CD1c-positive myeloid dendritic cell (primary cell): ENCODE results near the gene MOB3B.
A peak's percentile ranks its signal among the peaks of the same experiment; 100 is the strongest.

Experiments used
- DNase-seq: peaks from one replicate; pipeline ENCODE4 v3.0.0-alpha.2; 2016; ENCODE audit errors: extremely low spot score

MOB3B gene

GRCh38 chr9:27541740-27542139, 12.1 kb upstream of the MOB3B start:
- no peak for DNase-seq

- DNase-seq = no peak
Observed at GRCh38 chr9:27540502-27540901, 10.9 kb upstream of the MOB3B start.

GRCh38 chr9:27539479-27540441, 10.1 kb upstream of the MOB3B start:
- peak; percentile 50 for DNase-seq

- no peak for DNase-seq
Observed at GRCh38 chr9:27538647-27539046, 9.0 kb upstream of the MOB3B start.

- no peak for DNase-seq
Observed at GRCh38 chr9:27537756-27538155, 8.1 kb upstream of the MOB3B start.

- DNase-seq = no peak
Observed at GRCh38 chr9:27537027-27537435, 7.4 kb upstream of the MOB3B start.

- DNase-seq = no peak
Observed at GRCh38 chr9:27536168-27536567, 6.6 kb upstream of the MOB3B start.

- no peak for DNase-seq
Observed at GRCh38 chr9:27535701-27536118, 6.1 kb upstream of the MOB3B start.

GRCh38 chr9:27534658-27535209, 5.1 kb upstream of the MOB3B start:
- DNase-seq = no peak

GRCh38 chr9:27534131-27534530, 4.5 kb upstream of the MOB3B start:
- no peak for DNase-seq

- DNase-seq = no peak
Observed at GRCh38 chr9:27533311-27533710, 3.7 kb upstream of the MOB3B start.

GRCh38 chr9:27532046-27532445, 2.4 kb upstream of the MOB3B start:
- peak; percentile 65 for DNase-seq

- peak; percentile 41 for DNase-seq
Observed at GRCh38 chr9:27530915-27531755, 1.5 kb upstream of the MOB3B start.

- DNase-seq = peak; percentile 88
Observed at GRCh38 chr9:27528886-27529315, 713 bp downstream of the MOB3B start.

- peak; percentile 90 for DNase-seq
Observed at GRCh38 chr9:27528076-27528885, 1.3 kb downstream of the MOB3B start.

- peak; percentile 45 for DNase-seq
Observed at GRCh38 chr9:27527702-27528075, 1.9 kb downstream of the MOB3B start.

- DNase-seq = no peak
Observed at GRCh38 chr9:27524236-27524635, 5.4 kb downstream of the MOB3B start, which contains the start of gene IFNK. Gene IFNK, plus strand, starts transcription at chr9:27524290. Its CDS starts 47 bp downstream, at chr9:27524337.

GRCh38 chr9:27523141-27523540, 6.5 kb downstream of the MOB3B start:
- no peak for DNase-seq

- DNase-seq = no peak
Observed at GRCh38 chr9:27520986-27521385, 8.6 kb downstream of the MOB3B start.

- DNase-seq = no peak
Observed at GRCh38 chr9:27519466-27520465, 9.8 kb downstream of the MOB3B start.
